Bronchial epithelial cell (primary cell): ENCODE measurements around the gene VCX. TPM values are rescaled to one million over a fixed set of nuclear protein-coding genes. Genes with fewer than 3 reads are reported as not detected.

Experiments used
- total RNA-seq: library from RNA; depleted of rRNA; stranded (reverse); fragments of >200 nt; gene quantifications from 2 replicates; pipeline ENCODE4 v1.2.1, GENCODE V29; 2014

The VCX gene
- total RNA-seq, 1 donor from 2014 or later: not detected

Other genes starting within 250 kb of the VCX start
- gene PNPLA4, start 84.2 kb downstream of the VCX start, total RNA-seq: 10.3 and 31.1 TPM in 2 replicates